NCI-H748 treated with DMSO at 0.1 percent for 48 hours (cell line): ENCODE measurements around the gene TGDS.
A peak's percentile ranks its signal among the peaks of the same experiment; 100 is the strongest.
"Not testable (repeated sequence)": the region's sequence is repeated elsewhere in the genome, so short reads cannot be mapped to it uniquely, and the experiment has no call there.

Experiments used
- DNase-seq: peaks from one replicate; lab custom pipeline; 2025; lab: John Stamatoyannopoulos, UW

Gene TGDS, protein sequence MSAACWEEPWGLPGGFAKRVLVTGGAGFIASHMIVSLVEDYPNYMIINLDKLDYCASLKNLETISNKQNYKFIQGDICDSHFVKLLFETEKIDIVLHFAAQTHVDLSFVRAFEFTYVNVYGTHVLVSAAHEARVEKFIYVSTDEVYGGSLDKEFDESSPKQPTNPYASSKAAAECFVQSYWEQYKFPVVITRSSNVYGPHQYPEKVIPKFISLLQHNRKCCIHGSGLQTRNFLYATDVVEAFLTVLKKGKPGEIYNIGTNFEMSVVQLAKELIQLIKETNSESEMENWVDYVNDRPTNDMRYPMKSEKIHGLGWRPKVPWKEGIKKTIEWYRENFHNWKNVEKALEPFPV

DNA sequence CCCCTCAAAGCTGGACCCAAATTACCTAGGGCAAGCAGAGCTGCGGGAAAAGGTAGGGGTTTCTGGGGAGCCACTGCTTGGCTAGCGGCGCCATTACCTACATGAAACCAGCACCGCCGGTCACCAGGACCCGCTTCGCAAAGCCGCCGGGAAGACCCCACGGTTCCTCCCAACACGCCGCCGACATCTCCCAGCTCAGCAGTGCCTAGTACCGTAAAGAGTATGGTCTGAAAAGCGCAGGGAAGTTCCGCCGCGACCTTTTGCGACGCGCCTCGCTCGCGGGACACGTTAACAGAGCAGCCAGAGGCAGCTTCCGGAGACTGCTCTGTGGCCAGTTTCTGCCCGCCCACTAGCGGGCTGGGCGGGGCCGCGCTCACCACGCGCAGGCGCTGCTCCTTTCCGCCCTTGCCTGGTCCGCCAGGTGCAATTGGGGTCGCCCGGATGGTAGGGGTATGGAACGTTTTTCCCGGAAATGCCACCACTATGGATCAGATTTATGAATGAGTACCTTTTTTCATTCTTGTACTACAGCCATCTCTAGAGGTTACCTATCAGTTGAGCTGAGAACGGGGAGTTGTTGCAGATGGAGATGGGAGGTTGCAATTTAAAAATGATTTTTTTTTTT, at the start of gene TGDS:
Gene TGDS, minus strand, starts transcription at position 203 of the 625 bp plus-strand sequence. Its CDS starts 16 bp downstream, at position 187.
- peak; percentile 72 for DNase-seq

DNA sequence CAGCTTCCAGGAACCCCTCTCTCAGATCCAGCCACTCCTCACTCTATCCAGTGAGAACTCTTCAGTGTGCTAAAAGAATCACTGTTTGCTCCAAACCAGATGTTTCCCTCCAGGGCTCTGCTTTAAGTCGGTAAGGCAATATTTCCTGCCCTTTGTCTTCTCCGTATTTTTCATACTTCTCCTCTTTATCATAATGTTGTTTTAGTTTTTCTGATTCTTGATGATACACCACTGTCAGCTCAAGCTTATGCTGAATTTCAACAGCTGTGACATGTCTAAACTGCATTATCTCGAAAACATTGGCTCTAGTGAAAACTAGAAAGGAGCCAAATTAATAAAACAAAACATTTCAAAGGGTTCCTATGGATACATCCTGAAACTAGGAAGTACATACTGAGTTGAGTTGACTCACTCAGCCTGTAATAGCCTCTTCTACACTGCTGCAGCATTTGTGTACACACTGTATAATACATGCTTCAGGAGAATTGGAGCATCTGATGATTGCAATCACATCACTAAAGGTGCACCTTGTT, 45.5 kb upstream of the TGDS start:
- DNase-seq = peak; percentile 94

DNA sequence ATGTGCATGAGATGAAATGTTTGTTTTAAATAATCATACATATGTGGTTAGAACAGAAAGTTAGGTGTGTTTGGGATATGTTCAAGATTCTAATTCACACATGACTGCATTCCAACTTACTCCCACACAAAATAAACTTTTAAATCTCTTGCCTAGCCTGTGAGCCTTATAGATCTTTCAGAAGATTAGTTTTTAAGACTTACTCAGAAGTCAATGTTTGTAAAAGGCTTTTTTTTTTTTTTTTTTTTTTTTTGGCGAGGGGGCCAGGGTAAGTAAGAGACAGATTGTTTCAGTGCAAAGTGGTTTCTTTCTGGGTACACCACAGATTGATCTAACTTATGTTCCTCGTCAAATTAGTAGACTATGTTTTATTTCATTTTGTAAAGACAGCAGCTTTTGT, 44.8 kb upstream of the TGDS start:
- no peak for DNase-seq

DNA sequence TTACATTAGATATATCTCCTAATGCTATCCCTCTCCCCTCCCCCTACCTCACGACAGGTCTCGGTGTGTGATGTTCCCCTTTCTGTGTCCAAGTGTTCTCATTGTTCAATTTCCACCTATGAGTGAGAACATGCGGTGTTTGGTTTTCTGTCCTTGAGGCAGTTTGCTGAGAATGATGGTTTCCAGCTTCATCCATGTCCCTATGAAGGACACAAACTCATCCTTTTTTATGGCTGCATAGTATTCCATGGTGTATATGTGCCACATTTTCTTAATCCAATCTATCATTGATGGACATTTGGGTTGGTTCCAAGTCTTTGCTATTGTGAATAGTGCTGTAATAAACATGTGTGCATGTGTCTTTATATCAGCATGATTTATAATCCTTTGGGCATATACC, 41.7 kb upstream of the TGDS start:
- DNase-seq = not testable (repeated sequence)

DNA sequence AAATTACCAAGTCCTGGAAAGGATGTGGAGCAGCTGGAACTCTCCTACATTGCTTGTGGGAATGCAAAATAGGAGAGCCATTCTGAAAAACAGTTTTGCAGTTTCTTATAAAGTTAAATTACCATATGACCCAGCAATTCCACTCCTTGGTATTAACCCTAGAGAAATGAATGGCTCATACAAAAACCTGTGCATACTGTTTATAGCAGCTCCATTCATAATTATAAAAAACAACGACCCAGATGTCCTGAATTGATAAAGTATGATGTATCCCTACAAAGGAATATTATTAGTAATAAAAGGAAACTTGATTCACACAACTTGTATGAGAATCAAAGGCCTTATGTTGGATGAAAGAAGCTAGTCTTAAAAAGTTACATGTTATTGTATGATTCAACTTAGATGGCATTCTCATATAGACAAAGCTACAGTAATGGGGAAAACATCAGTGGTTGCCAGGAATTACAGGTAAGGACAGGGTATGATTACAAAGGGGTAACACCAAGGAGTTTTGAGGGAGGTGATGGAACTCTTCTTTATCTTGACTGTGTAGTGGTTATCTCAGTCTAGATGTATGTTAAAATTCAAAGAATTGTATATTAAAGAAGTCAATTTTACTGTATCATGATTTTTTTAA, 41.1 kb upstream of the TGDS start:
- DNase-seq = no peak

DNA sequence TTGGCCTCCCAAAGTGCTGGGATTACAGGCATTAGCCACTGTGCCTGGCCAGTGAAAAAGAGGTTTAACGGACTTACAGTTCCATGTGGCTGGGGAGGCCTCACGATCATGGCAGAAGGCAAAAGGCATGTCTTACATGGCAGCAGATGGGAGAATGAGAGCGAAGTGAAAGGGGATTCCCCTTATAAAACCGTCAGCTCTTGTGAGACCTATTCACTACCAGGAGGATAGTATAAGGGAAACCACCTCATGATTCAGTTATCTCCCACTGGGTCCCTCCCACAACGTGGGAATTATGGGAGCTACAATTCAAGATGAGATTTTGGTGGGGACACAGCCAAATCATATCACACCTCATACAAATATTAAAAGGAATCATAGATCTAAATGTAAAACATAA, 40.1 kb upstream of the TGDS start:
- not testable (repeated sequence) for DNase-seq

DNA sequence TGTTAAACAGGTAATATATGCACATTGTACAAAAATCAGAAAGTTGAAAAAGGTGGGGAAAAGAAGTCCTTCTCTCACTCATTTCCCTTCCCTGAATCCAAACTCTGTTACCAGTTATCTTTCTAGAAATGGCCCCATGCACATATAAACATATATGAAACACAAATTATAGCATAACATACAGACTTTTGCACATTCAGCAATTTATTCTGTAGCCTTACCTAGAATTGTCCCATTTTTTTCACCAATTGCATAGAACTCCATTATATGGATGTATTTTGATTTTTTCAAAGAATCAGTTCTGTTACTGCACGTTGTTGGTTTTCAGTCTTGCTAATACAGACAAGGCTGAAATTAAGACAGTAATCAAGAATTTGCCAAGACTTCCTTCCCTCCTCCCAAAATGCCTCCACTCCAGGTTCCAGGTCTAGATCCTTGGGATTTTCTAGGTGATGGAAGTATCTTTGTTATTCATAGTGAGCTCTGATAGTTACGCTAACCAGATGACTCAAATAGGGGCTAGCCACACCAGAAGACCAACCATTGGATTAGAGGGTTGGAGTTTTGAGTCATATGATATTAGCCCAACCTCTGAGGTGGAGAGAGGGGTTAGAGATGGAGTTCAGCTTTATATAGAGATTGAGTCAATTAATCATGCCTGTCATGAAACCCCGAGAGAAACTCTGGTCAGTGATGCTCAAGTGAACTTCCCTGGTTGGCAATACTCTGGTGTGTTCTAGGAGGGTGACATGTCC, 36.5 kb upstream of the TGDS start:
- DNase-seq = no peak

DNA sequence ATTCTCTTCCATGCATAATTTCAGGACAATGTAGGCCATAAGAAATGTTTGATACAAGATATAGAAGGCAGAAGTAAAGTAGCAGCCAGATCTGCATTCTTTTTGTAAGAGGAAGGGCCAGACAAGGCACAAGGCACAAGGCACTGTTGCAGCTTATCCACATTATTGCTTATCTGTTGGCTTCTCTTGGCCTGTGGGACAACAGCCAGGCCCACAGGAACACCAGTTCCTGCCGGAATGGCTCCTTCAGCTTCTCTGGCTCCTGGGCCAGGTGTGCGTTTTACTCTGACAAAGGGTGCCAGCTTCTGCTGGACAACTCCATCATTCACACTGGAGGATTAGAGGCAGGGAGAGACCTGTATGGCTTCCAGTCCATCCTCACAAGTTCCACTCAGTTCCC, 34.9 kb upstream of the TGDS start:
- DNase-seq = no peak

DNA sequence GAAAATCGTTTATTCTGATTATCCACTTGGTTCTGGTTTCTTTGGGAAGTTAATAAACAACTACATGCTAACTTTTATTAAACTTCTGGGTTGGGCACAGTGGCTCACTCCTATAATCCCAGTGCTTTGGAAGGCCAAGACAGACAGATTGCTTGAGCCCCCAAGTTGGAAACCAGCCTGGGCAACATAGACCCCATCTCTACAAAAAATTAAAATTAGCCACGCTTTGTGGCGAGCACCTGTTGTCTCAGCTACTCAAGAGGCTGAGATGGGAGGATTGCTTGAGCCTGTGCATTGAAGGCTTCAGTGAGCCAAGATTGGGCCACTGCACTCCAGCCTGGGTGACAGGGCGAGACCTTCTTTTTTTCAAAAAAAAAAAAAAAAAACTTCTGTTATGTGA, 27.4 kb upstream of the TGDS start:
- no peak for DNase-seq

DNA sequence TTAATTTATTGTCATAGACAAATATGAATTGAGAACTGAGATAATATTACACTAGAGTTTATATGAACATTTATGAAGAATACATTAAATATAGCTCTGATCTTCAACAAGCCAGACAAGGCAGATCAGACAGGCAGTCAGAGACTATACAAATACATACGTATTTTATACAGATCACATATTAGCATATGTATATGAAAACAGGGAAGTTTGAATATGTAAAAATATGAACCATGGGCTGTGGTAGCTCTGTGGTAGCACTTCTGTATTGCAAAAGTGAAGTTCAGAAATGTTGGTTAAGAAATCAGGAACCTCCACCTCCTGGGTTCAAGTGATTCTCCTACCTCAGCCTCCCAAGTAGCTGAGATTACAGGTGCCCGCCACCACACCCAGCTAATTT, 26.4 kb upstream of the TGDS start:
- no peak for DNase-seq

DNA sequence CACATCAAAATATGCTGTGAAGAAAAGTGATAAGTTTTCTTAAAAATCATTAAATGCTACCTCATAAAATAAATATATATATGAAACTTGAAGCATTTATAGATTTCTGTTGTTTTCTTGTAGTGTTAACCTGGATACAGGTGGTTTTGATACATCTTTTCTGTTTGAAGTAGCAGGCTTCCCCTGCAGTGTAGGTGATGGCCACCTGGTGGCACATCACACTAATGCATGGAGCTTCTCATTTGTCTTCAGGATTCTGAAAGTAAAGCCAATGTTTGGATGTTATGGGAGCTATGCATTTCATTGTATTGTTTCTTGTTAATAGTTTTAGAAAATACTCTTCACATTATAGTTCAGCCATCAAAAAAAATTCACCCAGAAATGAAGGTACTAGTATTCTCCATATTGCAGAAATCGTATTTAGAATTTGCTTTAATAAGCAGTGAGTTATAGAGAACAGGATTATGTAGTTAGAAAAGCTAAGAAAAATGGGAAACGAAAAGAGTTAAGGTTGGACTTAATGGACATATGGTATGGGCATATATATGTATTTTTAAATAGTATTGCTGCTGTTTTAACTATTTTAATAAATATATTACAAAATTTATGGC, 24.4 kb upstream of the TGDS start:
- peak; percentile 67 for DNase-seq

DNA sequence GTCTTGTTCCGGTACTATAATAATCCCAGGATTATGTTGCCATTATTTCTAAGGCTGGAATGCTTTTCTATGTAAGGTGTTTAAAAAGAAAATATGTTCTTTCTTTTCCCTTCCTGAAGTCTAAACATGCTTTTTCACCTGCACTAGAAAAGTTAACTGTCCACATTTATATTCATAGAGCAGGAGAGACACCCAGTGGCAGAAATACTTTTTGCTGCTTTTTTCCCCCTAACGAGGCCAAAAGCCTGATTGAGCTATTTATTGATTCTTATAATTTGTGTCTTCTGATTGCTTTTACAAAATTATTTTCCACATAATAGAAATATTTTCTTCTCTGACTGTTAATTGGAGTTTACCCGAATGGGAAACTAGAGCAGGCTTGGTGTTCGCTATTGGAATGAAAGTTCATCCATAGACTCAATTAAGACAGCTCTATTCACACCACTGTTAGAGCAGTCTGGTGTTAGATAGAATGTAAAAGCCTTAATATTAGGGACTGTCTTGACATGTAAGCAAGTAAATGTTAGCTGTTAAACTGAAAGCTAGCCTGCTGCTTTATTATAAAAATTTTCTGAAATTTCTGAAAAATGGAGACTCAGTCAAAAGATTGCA, 21.5 kb upstream of the TGDS start:
- DNase-seq = peak; percentile 30

DNA sequence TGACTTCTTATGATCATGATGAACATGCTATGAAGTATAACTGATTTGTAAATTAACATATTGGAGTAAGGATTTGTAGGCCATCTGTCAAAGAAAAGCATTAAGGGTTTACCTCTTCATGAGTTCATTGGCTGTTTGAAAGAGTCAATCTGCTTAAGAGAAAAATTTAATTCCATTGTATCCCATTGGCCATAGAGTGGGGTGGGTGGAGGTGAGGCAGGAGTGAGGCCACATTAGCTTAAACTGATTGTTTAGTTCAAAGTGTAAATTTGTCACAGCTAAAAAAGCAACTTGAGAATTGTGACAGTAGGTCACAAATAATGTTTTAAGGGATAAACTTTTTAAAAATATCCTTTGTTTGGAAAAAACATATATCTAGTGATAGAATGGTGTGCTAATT, 17.1 kb upstream of the TGDS start:
- DNase-seq = no peak

DNA sequence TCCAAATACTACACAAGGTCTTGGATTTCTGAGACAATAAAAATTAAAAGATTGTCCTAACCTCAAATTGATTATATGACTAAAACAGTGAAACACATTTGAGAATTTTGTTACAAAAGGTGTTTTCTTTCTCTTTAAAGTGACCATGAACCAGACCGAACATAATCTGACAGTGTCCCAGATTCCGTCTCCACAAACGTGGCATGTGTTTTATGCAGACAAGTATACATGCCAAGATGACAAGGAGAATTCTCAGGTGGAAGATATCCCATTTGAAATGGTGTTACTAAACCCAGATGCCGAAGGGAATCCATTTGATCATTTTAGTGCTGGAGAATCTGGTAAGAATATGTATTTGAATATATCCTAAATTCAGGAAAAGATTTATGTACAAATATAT, 16.1 kb upstream of the TGDS start:
- no peak for DNase-seq

DNA sequence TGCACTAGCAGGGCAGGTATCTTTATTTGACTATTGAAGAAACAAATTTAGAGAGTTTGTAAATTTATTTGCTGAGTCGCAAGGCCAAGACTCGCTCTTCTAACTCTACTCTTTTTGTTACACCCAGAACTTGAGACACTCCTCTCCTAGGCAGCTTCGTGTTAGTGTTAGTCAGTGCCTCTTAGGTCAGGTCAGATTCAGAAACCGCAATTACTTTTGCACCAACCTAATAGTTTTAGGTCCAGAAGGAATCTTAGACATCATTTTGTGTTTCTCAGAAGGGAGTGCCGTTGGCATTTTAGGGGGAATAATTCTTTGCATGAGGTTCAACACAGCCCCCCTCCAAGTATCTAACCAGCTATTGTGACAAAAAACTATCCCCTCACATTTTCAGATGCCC, 14.5 kb upstream of the TGDS start:
- DNase-seq = no peak

DNA sequence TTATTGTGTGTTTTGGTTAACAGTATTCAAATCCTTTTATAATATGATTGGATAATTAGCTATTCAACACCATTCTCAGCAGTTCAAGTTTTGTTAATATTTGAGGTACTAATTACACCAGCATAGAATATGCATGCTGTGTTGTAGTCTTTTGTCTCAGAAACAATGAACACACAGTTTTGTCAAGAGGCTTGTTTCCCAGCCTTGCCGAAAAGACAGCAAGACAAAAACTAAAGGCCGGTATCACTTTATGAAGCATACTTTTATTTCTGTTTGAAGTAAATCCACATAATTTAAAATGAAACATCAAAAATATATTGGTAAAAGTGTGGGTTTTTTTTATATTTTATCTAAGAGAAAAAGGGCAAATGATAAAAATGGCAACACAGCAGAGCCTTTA, 13.2 kb upstream of the TGDS start:
- DNase-seq = no peak

DNA sequence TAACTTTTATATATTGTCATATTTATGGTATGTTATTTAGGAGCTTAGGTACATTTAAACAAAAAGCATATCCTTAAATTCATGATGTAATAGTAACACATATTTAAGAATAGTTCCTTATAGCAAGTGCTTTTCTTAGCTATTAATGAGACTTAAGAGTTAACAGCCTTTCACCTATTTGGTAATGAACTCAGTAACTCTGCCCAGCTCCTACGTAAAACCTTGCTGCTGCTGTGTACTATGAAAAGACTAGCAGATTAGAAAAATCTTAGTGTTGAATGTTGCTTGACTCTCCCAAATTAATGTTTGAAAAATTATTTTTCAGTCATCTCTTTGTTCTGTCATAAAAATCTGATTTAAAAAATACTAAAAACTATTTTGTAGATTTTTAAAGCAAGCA, 12.6 kb upstream of the TGDS start:
- no peak for DNase-seq

DNA sequence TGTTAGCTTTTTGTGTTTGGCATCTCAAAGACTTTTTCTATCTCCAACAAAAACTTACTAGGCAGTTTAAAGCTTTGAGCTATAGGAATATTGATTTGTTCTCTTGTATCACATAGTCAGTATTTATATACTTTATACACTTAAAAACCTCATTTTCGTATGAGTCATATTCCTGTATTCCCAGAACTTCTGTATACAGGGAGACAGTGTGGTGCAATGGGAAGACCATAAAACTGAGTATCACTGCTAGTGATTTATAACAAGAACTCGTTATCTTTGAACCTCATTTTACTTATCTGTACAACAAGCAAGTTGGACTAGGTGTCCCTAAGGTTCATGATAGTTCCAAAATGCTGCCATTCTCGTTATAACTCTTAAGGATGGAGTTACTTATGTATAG, 12.0 kb upstream of the TGDS start:
- DNase-seq = no peak

DNA sequence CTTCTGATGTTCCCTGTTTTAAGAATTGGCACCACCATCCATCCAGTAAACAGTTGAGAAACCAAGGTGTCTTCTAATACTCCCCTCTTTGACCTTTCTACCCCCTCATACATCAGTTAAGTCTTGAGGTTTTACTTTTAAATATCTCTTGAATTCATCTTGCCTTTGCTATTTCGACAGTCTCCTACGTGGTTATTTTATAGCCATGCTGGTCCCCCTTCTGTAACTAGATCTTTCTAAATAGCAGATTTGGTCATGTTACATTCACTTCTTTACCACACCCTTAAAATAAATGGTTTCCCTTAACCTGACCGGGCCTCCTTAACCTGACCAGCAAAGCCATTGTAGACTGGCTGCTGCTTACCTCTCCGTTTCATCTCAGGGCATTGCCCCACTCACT, 11.1 kb upstream of the TGDS start:
- DNase-seq = no peak

DNA sequence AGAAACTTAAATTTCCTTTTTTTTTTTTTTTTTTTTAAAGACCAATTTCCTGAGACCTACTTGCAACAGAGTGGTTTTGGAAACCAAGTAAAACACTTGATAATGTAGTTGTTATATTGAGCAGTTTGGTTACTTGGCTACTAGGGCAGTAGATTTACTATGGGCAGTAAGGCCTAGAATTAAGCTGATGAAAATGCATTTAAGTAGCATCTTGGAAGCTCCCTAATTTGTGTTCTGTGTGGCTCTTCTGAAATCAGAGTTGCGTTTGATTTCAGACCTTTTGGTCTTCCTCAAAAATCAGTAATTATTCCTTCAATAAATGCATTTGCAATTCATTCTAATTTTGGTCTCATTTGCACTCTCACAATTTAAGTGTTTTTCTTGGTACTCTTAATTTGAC, 6.5 kb upstream of the TGDS start:
- no peak for DNase-seq
